SIG-M5 treated with dmso at 0.1 percent for 504 hours (cell line): ENCODE data around the gene ADAMTS15.
"Not testable (repeated sequence)": the region's sequence is repeated elsewhere in the genome, so short reads cannot be mapped to it uniquely, and the experiment has no call there.

ENCODE experiments used
- DNase-seq: peaks from one replicate; lab custom pipeline; 2025; ENCODE audit not compliant: unreplicated experiment; lab: John Stamatoyannopoulos, UW

ADAMTS15 gene

GRCh38 chr11:130434521-130435223 is 13.8 kb upstream of the ADAMTS15 start:
- DNase-seq: peak; percentile 68

GRCh38 chr11:130435671-130436070 is 12.8 kb upstream of the ADAMTS15 start:
- DNase-seq: no peak

DNA sequence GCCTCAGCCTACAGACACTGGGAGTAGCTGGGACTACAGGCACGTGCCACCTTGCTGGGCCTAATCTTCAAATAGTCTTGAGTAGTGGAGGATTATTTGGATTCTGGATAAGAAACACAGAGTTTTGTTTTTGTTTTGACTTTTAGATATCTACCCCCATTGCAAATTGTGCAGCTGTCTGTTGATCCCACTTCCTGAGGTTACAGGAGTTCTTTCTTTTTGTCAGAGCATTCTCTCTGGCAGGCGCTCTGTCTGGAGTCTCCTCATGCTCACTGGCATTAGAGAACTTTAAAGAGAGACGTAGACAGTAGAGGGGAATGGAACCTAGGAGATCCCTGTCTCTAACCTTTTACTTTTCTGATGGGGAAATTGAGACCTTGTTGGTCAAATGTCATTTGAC is 12.3 kb upstream of the ADAMTS15 start:
- DNase-seq: no peak

DNA sequence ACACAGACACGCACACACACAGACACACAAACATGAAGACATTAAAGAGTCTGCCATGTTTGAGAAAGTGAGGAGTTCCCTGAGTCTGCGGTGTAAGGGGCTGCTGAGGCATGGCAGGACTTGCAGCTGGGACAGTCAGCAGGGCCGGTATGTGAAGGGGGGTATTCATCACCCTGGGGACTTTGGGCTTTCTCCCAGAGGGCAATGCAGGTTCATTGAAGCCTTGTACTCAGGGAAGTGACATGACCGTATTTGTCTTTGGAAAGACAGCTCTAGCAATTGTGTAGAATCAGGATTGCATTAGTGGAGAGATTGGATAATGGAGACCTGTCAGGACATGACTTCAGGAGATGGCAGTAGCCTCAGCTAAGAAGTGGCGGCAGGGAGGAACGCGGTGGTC is 10.6 kb upstream of the ADAMTS15 start:
- DNase-seq: no peak

GRCh38 chr11:130438401-130439159 is 9.9 kb upstream of the ADAMTS15 start:
- DNase-seq: not testable (repeated sequence)

DNA sequence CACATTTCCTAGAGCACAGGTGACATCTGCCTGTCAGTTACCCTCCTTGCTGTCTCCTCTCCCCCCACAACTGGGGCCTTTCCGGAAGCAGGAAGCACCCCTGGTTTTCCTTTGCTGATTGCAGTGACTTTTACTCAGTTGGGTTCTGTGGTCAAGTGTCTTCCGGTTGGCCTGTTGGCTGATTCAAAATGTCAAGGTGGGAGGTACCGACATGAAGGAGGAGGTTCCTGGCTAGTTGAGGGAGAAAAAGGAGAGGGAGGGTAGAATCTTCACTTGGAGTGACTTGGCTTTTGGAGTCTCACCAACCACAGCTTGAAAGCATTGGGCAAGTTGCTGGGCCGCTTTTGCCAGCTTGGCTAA is 9.3 kb upstream of the ADAMTS15 start:
- no peak for DNase-seq

DNA sequence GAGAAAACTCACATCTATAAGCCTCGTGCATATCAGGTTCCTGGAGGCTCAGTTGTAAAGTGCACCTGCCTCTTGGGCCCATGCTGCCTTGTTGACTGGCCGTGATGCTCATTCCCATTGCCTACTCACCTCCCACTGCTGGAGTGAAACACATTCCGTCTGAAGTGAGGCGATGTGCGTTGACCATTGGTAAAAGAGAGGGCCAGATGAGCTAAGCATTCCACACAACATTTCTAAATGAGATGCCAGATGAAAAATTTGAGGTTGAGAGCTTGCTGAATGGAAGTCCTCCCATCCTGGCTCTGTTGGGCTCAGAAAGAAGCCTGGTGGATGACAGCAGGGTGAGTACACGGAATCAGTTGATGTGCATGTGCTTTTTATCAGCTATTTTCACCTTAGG is 8.6 kb upstream of the ADAMTS15 start:
- DNase-seq: no peak

GRCh38 chr11:130441719-130442118 is 6.7 kb upstream of the ADAMTS15 start:
- no peak for DNase-seq

- DNase-seq: no peak
These were observed 5.7 kb upstream of the ADAMTS15 start for GRCh38 chr11:130442737-130443136.

GRCh38 chr11:130445788-130446187 is 2.7 kb upstream of the ADAMTS15 start:
- DNase-seq: no peak

DNA sequence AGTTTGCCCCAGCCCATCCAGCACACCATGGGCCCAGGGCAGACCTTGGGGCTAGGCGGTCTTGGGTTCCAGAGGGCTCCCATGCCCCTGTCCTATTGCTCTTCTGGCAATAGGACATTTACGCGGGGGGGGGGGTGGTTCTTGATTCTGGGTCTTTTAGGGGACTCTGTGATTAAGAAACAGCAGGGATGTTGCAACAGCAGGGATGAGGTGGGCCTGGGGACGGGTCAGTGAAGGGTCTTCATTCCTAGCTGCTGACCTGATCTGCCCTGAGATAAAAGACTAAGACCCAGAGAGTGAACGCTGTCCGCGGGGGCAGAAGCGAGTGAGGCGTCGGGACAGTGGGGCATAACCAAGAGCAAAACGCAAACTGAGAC is 418 bp upstream of the ADAMTS15 start:
- no peak for DNase-seq

DNA sequence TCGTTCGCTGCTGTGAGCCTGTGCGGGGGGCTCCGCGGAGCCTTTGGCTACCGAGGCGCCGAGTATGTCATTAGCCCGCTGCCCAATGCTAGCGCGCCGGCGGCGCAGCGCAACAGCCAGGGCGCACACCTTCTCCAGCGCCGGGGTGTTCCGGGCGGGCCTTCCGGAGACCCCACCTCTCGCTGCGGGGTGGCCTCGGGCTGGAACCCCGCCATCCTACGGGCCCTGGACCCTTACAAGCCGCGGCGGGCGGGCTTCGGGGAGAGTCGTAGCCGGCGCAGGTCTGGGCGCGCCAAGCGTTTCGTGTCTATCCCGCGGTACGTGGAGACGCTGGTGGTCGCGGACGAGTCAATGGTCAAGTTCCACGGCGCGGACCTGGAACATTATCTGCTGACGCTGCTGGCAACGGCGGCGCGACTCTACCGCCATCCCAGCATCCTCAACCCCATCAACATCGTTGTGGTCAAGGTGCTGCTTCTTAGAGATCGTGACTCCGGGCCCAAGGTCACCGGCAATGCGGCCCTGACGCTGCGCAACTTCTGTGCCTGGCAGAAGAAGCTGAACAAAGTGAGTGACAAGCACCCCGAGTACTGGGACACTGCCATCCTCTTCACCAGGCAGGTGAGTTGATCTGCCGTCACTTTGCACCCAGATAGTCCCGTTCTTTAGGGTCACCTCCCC is 1.0 kb downstream of the ADAMTS15 start:
- no peak for DNase-seq

DNA sequence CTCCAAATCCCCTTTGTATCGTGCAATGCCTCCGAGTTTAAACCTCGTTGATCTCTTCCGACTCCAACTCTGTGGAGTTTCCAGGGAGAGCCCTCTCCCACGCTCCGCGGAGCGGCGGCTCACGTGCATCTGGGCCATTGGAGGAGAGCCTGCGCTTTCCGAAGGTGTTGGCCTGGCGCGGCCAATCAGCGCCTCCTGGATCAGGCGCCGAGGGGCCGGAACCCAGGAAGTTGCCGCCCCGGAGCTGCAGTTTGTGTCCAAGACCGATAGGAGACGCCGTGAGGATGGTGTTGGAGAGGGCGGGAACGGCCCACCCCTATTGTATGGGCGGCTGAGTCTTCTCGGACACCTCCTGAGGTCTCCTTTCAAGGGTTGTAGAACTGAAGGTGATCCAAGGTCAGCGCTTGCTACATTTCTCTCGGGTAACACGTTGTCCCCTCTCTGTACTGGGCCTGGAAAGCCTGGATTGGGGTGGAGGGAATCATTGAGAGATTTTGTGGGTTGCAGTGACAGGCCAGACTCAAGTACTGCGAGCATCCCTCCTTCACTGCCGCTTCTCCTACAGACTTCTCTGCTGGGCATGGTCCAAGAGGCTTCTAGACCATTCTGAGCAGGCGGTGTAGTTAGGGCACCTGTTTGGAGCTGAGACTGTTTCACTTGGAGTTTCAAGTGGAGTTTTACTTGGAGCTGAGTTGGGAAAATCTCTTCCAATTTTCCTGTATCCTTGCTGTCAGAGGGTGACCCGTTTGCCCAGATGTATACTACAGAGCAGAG is 1.7 kb downstream of the ADAMTS15 start:
- no peak for DNase-seq

DNA sequence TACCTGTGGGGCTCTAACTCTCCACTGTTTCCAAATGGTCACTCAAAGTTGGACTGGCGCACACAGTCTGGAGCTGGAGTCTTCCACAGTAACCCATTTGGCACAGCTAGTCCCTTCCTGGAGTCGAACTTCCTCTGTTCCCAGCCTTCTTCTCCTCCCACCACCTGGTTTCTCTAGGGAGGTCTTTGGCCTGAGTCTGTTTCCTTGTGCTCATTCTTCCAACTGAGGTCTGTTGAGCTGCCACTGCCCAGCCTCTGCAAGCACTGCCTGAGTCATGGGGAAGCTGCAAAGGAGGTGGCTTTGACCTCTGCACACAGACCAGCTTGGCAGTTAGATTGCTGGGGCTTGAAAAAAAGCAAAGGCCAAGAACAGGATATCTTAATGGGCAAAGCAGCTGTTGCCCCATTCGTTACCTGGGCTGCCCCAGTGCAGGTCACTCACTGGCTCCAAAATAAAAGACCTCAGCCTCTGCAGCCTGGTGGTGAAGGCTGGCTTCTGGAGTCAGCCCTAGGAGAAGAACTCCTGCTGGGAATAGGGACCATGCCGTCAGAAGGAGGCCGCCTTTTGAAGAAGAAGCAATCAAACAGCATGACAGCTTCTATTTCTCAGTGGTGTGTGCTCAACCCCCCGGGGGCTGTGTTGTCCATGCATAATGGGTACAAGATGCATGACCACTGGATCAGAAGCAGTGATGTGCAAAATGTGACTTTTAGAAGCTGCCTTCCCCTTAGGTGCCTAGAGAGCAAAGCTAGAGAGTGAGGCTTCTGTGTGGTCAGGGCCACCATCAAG is 3.0 kb downstream of the ADAMTS15 start:
- no peak for DNase-seq

DNA sequence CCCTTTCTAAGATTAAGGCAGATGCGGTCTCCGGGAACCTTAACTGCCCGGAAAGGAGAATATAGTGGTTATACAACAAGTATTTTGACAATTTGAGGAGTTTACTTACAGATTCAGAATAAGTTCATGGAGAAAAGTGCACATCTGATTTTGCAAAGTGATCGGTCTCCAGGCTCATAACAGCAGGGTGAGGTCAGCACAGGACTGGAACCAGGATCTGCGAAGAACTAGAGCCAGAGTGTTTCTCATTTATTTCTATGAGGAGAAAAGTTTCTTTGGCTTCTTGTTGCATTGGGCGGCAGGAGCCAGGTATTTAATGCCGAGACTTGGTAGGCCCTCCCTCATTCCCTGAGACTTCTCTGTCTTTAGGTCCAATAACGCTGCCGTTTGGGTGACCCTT is 3.7 kb downstream of the ADAMTS15 start:
- DNase-seq: no peak

DNA sequence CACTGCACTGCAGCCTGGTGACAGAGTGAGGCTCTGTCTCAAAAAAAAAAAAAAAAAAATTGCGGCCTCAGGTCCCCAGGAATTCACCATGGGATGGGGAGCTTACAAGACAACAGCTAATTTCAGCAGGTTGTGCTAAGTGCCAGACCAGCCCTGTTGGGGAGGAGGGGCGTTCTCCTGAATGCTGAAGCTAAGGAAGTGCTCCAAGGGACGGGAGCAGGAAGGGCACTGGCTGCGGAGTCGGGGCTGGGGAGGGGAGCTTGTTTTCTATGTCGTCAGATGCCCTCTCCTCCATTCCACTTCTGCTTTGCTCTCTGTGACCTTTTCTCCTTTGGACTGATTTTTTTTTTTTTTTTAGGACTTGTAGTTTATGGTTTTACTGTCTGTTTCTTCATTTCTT is 4.5 kb downstream of the ADAMTS15 start:
- DNase-seq: peak; percentile 33

- no peak for DNase-seq
These were observed 6.2 kb downstream of the ADAMTS15 start for GRCh38 chr11:130454491-130455252.

- DNase-seq: no peak
These were observed 7.2 kb downstream of the ADAMTS15 start for GRCh38 chr11:130455483-130456127.

DNA sequence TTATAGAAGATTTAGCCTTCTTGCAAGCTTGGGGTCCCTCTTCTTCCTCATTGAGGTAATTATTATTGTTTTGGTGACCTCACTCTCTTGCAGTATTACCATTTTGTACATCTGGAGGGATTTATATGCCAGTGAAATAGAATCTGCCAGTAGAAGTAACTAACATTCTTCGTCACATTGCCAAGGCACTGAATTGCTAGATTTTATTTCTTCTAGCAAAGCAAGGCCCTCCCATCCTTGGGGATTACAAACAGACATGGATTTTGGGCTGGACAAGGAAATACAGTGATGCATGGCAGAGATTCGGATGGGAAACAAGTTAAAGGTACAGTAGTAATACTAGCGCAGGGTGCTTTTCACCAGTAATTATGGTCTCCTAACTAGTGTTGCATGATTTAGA is 7.8 kb downstream of the ADAMTS15 start:
- no peak for DNase-seq
